K562 (cell line): Measurements from ENCODE around the gene GPR27. TPM values are rescaled to one million over a fixed set of nuclear protein-coding genes. Genes with fewer than 3 reads are reported as not detected.

ENCODE experiments used
- ATAC-seq: fragments of 200-7000 bp; cut with Tn5 transposase; 3 replicates; pipeline ENCODE4 v1.9.1; 2020; ENCODE audit warnings: moderate library complexity
- BruUV-seq: library from RNA; stranded (reverse); fragments of 400-500 nt; replicated peaks from 2 replicates; lab custom pipeline; 2021; lab: Mats Ljungman, UMichigan
- CTCF ChIA-PET: fragments of 300-600 bp; formaldehyde crosslinking; extraction: SDS; loops from one replicate; lab custom pipeline; 2021; ENCODE audit warnings: low intra/inter-chr PET ratio; lab: Yijun Ruan, JAX
- POLR2A ChIA-PET: fragments of 300-600, 350-650 bp; sonication (Branson Sonifier 250); formaldehyde crosslinking; extraction: SDS; loops from one replicate; lab custom pipeline; 2021; ENCODE audit warnings: antibody characterized with exemption, inconsistent platforms; lab: Yijun Ruan, JAX
- DNase-seq, 4 experiments: peaks; one replicate each; pipeline versions ENCODE4 v3.0.0 to v3.0.0-alpha.2; 2011 to 2018; ENCODE audit warnings: low spot score in 3 of 4, mixed read lengths in 3 of 4; ENCODE audit errors: extremely low read depth in 1 of 4
- FAIRE-seq: peaks from 2 replicates; lab custom pipeline; 2011; peaks lifted over from hg19 to GRCh38; lab: Jason Lieb, UNC
- H2AFZ ChIP-seq: 2 replicates; pipeline ENCODE4 v1.6.0; 2011; ENCODE audit warnings: low read depth, low read length, control low read depth, inconsistent platforms
- H3K27ac ChIP-seq: fragments of 200-600 bp; 3 replicates; pipeline ENCODE4 v1.8.0; 2011; ENCODE audit warnings: low read depth, mild to moderate bottlenecking, control low read depth, inconsistent platforms, low read length, moderate library complexity, mixed read lengths; ENCODE audit errors: extremely low read depth
- H3K27me3 ChIP-seq, 2 experiments: fragments of 300-600 bp in 1 of 2; 2 replicates in 1 of 2; 3 replicates in 1 of 2; pipeline versions ENCODE4 v1.6.0 to v1.8.0; 2011; ENCODE audit warnings: inconsistent platforms in 2 of 2, low read length in 2 of 2, mild to moderate bottlenecking in 1 of 2, mixed read lengths in 1 of 2, moderate library complexity in 1 of 2; ENCODE audit not compliant: control insufficient read depth in 2 of 2, insufficient read depth in 2 of 2
- H3K36me3 ChIP-seq: fragments of 300-600 bp; 3 replicates; pipeline ENCODE4 v1.8.0; 2011; ENCODE audit warnings: mild to moderate bottlenecking, low read length, inconsistent platforms; ENCODE audit not compliant: control insufficient read depth, insufficient read depth
- H3K4me1 ChIP-seq, 2 experiments: fragments of 200-600 bp in 1 of 2; replicated peaks in 1 of 2; 2 replicates in 1 of 2; 3 replicates in 1 of 2; pipeline versions ENCODE4 v1.5.1 to v1.8.0; 2011; ENCODE audit warnings: inconsistent platforms in 2 of 2, low read length in 2 of 2, mild to moderate bottlenecking in 1 of 2, mixed read lengths in 1 of 2, moderate library complexity in 1 of 2; ENCODE audit not compliant: control insufficient read depth in 2 of 2, insufficient read depth in 2 of 2
- H3K4me2 ChIP-seq: 2 replicates; pipeline ENCODE4 v1.6.1; 2011; ENCODE audit warnings: low read length, control low read depth, inconsistent platforms, mixed read lengths; ENCODE audit not compliant: insufficient read depth
- H3K4me3 ChIP-seq: fragments of 200-600 bp; sonication (generic), shearing (Covaris generic); 2 replicates; pipeline ENCODE4 v1.5.1; 2016; ENCODE audit warnings: control low read depth, inconsistent platforms
- H3K79me2 ChIP-seq: fragments of 200-600 bp; 3 replicates; pipeline ENCODE4 v1.8.0; 2011; ENCODE audit warnings: low read length, inconsistent platforms; ENCODE audit not compliant: control insufficient read depth, insufficient read depth
- H3K9ac ChIP-seq, 2 experiments: 2 replicates each; pipeline versions ENCODE4 v1.6.0 to v1.6.1; 2011; ENCODE audit warnings: low read depth in 2 of 2, low read length in 2 of 2, control low read depth in 1 of 2, inconsistent platforms in 1 of 2, mild to moderate bottlenecking in 1 of 2, mixed read lengths in 1 of 2; ENCODE audit not compliant: insufficient read depth in 1 of 2
- H3K9me1 ChIP-seq: one replicate; pipeline ENCODE4 v1.6.0; 2011; ENCODE audit warnings: inconsistent platforms, mild to moderate bottlenecking, low read length, moderate library complexity; ENCODE audit not compliant: control insufficient read depth, insufficient read depth
- H3K9me3 ChIP-seq: replicated peaks from 2 replicates; pipeline ENCODE4 v1.5.1; 2011; ENCODE audit warnings: low read depth, low read length, inconsistent platforms; ENCODE audit not compliant: control insufficient read depth, insufficient read depth
- H4K20me1 ChIP-seq: replicated peaks from 2 replicates; pipeline ENCODE4 v1.6.1; 2011; ENCODE audit warnings: low read length, inconsistent platforms, mixed read lengths; ENCODE audit not compliant: control insufficient read depth, insufficient read depth
- CHD1 ChIP-seq: fragments of 200-600 bp; sonication (generic); IDR thresholded peaks from one replicate; pipeline ENCODE4 v1.6.1; 2012; ENCODE audit warnings: mild to moderate bottlenecking, moderate library complexity, low read length, inconsistent platforms
- CHD4 ChIP-seq: fragments of 200-600 bp; sonication (generic); IDR thresholded peaks from 3 replicates; pipeline ENCODE4 v1.6.1; 2012; ENCODE audit warnings: low read depth, mild to moderate bottlenecking, mixed read lengths, low read length, inconsistent platforms; ENCODE audit not compliant: insufficient read depth, insufficient replicate concordance, poor library complexity, severe bottlenecking
- CXXC5 ChIP-seq: fragments of 250-450 bp; sonication (Bioruptor Pico); IDR thresholded peaks from 2 replicates; pipeline ENCODE4 v1.8.0; 2022; ENCODE audit warnings: inconsistent platforms, mild to moderate bottlenecking, moderate library complexity
- DMBX1 ChIP-seq: fragments of 250-450 bp; sonication (Bioruptor Pico); IDR thresholded peaks from 2 replicates; pipeline ENCODE4 v1.8.0; 2022; ENCODE audit warnings: inconsistent platforms, mild to moderate bottlenecking, moderate library complexity, borderline replicate concordance
- HMGN3 ChIP-seq: IDR thresholded peaks from 2 replicates; pipeline ENCODE4 v1.6.1; 2011; ENCODE audit warnings: borderline replicate concordance, low read depth, mild to moderate bottlenecking, mixed read lengths, low read length; ENCODE audit not compliant: insufficient read length; ENCODE audit errors: extremely low read depth
- JUNB ChIP-seq: fragments of 450-650 bp; formaldehyde crosslinking; conservative IDR thresholded peaks from 2 replicates; pipeline ENCODE4 v1.4.0; 2020; ENCODE audit warnings: mild to moderate bottlenecking
- JUND ChIP-seq, 2 experiments: IDR thresholded peaks; 2 replicates in 1 of 2; 3 replicates in 1 of 2; pipeline ENCODE4 v1.6.1; 2011; ENCODE audit warnings: borderline replicate concordance in 2 of 2, low read depth in 2 of 2, low read length in 2 of 2, improper control_type of control experiment in 1 of 2, missing biosample characterization in 1 of 2, missing genetic modification characterization in 1 of 2, missing genetic modification reagents in 1 of 2
- TEAD4 ChIP-seq, 2 experiments: sonication (generic) in 1 of 2; formaldehyde crosslinking in 1 of 2; IDR thresholded peaks; 2 replicates each; pipeline versions ENCODE4 v1.6.1 to v1.8.0; 2012 to 2022; ENCODE audit warnings: borderline replicate concordance in 1 of 2, inconsistent platforms in 1 of 2, low read length in 1 of 2, mild to moderate bottlenecking in 1 of 2, missing genetic modification reagents in 1 of 2
- ZBTB7A ChIP-seq: IDR thresholded peaks from 2 replicates; pipeline ENCODE4 v1.6.1; 2011; ENCODE audit warnings: low read depth, mild to moderate bottlenecking, low read length, moderate library complexity, borderline replicate concordance; ENCODE audit not compliant: control insufficient read depth
- ZNF197 ChIP-seq: fragments of 200-800 bp; sonication (Bioruptor generic); IDR thresholded peaks from 2 replicates; pipeline ENCODE4 v1.6.1; 2016; ENCODE audit warnings: low read depth, missing genetic modification characterization, missing compliant biosample characterization
- ZNF253 ChIP-seq: fragments of 250-450 bp; sonication (Bioruptor Pico); conservative IDR thresholded peaks from 2 replicates; pipeline ENCODE4 v1.6.1; 2021; ENCODE audit warnings: mild to moderate bottlenecking
- WGBS: fragments of 100-300 bp; shearing (Covaris generic); methylation state at CpG from one replicate; pipeline ENCODE4 v1.1.6; 2016; ENCODE audit warnings: low coverage, mixed read lengths; ENCODE audit not compliant: insufficient coverage; ENCODE audit errors: missing lambda C conversion rate; 5-methylcytosine and 5-hydroxymethylcytosine counted together
- in situ Hi-C: fragments of 300-500 bp; cut with MboI; formaldehyde crosslinking; loops from 4 replicates; pipeline ENCODE4 v1.15.0; 2018; ENCODE audit warnings: inconsistent platforms, mixed read lengths
- intact Hi-C: fragments of 100-400 bp; cut with micrococcal nuclease; formaldehyde crosslinking; loops from 2 replicates; pipeline ENCODE4 v1.14.2; 2022
- polyA plus RNA-seq, 8 experiments: library from polyadenylated mRNA; depleted of rRNA in 4 of 8; stranded (reverse) in 5 of 8; unstranded in 3 of 8; fragments of >200 nt; fragmentation: Nextera tagmentation in 2 of 8; fragmentation: Illumina TruSeq in 1 of 8; extraction: Ambion mirVana in 2 of 8; extraction: Trizol in 1 of 8; gene quantifications; 2 replicates each; pipeline versions ENCODE4 v1.2.1 to v1.2.3, GENCODE V29; 2011 to 2014; ENCODE audit warnings: inconsistent platforms in 1 of 8, missing spikeins in 1 of 8
- total RNA-seq, 7 experiments: library from RNA; depleted of rRNA in 6 of 7; stranded (reverse); fragments of >200 nt in 6 of 7; fragmentation: Illumina TruSeq in 2 of 7; extraction: Trizol in 2 of 7; gene quantifications; 2 replicates each; pipeline versions ENCODE4 v1.2.1 to v1.2.3, GENCODE V29; 2011 to 2021; ENCODE audit warnings: low replicate concordance in 1 of 7
- TF ChIP-seq, protein P1 (sequence below): sonication (generic); formaldehyde crosslinking; IDR thresholded peaks from 2 replicates; pipeline ENCODE4 v1.8.0; 2022; ENCODE audit warnings: mild to moderate bottlenecking, missing genetic modification reagents
- TF ChIP-seq, protein P2 (sequence below): fragments of 450-650 bp; formaldehyde crosslinking; IDR thresholded peaks from 2 replicates; pipeline ENCODE4 v1.4.0; 2020; ENCODE audit warnings: mild to moderate bottlenecking, moderate library complexity

GPR27 gene
- total and polyA plus RNA-seq, 9 of the 15 experiments (the other 6 are each of a cell fraction or from before 2014, with no cell fraction given) = not detected

DNA sequence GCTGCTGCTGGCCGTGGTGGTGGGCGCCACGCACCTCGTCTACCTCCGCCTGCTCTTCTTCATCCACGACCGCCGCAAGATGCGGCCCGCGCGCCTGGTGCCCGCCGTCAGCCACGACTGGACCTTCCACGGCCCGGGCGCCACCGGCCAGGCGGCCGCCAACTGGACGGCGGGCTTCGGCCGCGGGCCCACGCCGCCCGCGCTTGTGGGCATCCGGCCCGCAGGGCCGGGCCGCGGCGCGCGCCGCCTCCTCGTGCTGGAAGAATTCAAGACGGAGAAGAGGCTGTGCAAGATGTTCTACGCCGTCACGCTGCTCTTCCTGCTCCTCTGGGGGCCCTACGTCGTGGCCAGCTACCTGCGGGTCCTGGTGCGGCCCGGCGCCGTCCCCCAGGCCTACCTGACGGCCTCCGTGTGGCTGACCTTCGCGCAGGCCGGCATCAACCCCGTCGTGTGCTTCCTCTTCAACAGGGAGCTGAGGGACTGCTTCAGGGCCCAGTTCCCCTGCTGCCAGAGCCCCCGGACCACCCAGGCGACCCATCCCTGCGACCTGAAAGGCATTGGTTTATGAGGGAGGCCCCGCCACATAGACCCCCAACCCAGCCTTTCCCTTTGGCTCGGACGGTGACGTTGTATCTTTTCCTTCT is 1.1 kb downstream of the GPR27 start:
- intact Hi-C loops = no loop called here
- DNase-seq = no peak
- Histone ChIP-seq H3K9me1 (no peaks in the 10 kb centered on the region), H3K9ac (no peak overlapping the region), H4K20me1 (no peaks in the 10 kb centered on the region), H3K27me3 (peaks cover 0 to 10% of the 10 kb centered on the region in 2 experiments; a peak in 3 of 5 replicates), H2AFZ (no peak overlapping the region), H3K27ac (no peak overlapping the region), H3K9me3 (no peaks in the 10 kb centered on the region), H3K36me3 (no peaks in the 10 kb centered on the region), H3K4me1 (no peaks in the 10 kb centered on the region), H3K4me3 (no peak overlapping the region), H3K4me2 (no peak overlapping the region), H3K79me2 (no peaks in the 10 kb centered on the region)
- no peak for FAIRE-seq
- TF ChIP-seq, protein P1, sequence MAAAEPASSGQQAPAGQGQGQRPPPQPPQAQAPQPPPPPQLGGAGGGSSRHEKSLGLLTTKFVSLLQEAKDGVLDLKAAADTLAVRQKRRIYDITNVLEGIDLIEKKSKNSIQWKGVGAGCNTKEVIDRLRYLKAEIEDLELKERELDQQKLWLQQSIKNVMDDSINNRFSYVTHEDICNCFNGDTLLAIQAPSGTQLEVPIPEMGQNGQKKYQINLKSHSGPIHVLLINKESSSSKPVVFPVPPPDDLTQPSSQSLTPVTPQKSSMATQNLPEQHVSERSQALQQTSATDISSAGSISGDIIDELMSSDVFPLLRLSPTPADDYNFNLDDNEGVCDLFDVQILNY = no peak
- TF ChIP-seq, protein P2, sequence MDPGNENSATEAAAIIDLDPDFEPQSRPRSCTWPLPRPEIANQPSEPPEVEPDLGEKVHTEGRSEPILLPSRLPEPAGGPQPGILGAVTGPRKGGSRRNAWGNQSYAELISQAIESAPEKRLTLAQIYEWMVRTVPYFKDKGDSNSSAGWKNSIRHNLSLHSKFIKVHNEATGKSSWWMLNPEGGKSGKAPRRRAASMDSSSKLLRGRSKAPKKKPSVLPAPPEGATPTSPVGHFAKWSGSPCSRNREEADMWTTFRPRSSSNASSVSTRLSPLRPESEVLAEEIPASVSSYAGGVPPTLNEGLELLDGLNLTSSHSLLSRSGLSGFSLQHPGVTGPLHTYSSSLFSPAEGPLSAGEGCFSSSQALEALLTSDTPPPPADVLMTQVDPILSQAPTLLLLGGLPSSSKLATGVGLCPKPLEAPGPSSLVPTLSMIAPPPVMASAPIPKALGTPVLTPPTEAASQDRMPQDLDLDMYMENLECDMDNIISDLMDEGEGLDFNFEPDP (CRISPR knock-in tag) = no peak
- no peak for TF ChIP-seq CHD4
- TF ChIP-seq CXXC5 (CRISPR knock-in tag) = no peak
- TF ChIP-seq TEAD4 (IDR thresholded peaks at IDR 0.05; ENCODE audit: low read length) = no peak
- no peak for TF ChIP-seq TEAD4 (CRISPR knock-in tag; IDR thresholded peaks at IDR 0.05; ENCODE audit: borderline replicate concordance)
- no peak for TF ChIP-seq HMGN3
- no peak for TF ChIP-seq ZBTB7A
- no peak for TF ChIP-seq JUND (IDR thresholded peaks at IDR 0.05; ENCODE audit: borderline replicate concordance, low read depth, low read length)
- TF ChIP-seq JUND (tag; IDR thresholded peaks at IDR 0.05; ENCODE audit: borderline replicate concordance, low read depth, low read length) = no peak
- no peak for TF ChIP-seq JUNB (CRISPR knock-in tag)
- no peak for TF ChIP-seq ZNF253 (CRISPR knock-in tag)
- no peak for TF ChIP-seq DMBX1 (CRISPR knock-in tag)
- TF ChIP-seq ZNF197 (CRISPR knock-in tag) = no peak
- TF ChIP-seq CHD1 = no peak
- BruUV-seq = no TSS peak
- ChIA-PET CTCF (no interaction called here), POLR2A (no interaction called here)
- in situ Hi-C loops = no loop called here
- WGBS = 43% methylated on average over 24 of the region's 65 CpGs
- ATAC-seq = no peak
